HG03066 (cell line): Measurements from ENCODE around the gene BCAS4.
A peak's percentile ranks its signal among the peaks of the same experiment; 100 is the strongest.
"Not testable (repeated sequence)": the region's sequence is repeated elsewhere in the genome, so short reads cannot be mapped to it uniquely, and the experiment has no call there.

ENCODE experiments used
- ATAC-seq: cut with Tn5 transposase; IDR thresholded peaks from one replicate; pipeline ENCODE4 v1.9.1; 2021; ENCODE audit warnings: low read depth; ENCODE audit not compliant: unreplicated experiment

BCAS4 gene

GRCh38 chr20:50797142-50797541, 2.3 kb downstream of the BCAS4 start:
- no peak for ATAC-seq

GRCh38 chr20:50798650-50799049, 3.8 kb downstream of the BCAS4 start:
- no peak for ATAC-seq

GRCh38 chr20:50799176-50799889, 4.5 kb downstream of the BCAS4 start:
- ATAC-seq = no peak

GRCh38 chr20:50799890-50800550, 5.2 kb downstream of the BCAS4 start:
- ATAC-seq = no peak

- not testable (repeated sequence) for ATAC-seq
These were observed 6.3 kb downstream of the BCAS4 start for GRCh38 chr20:50800986-50801746.

- ATAC-seq = no peak
These were observed 6.9 kb downstream of the BCAS4 start for GRCh38 chr20:50801747-50802125.

GRCh38 chr20:50802289-50802688, 7.4 kb downstream of the BCAS4 start:
- ATAC-seq = no peak

- no peak for ATAC-seq
These were observed 9.8 kb downstream of the BCAS4 start for GRCh38 chr20:50804437-50805348.

GRCh38 chr20:50805349-50805684, 10.5 kb downstream of the BCAS4 start:
- no peak for ATAC-seq

- ATAC-seq = no peak
These were observed 11.4 kb downstream of the BCAS4 start for GRCh38 chr20:50806126-50806768.

- no peak for ATAC-seq
These were observed 15.2 kb downstream of the BCAS4 start for GRCh38 chr20:50810063-50810462.

- no peak for ATAC-seq
These were observed 16.0 kb downstream of the BCAS4 start for GRCh38 chr20:50810842-50811241.

GRCh38 chr20:50813101-50813643, 18.3 kb downstream of the BCAS4 start:
- ATAC-seq = no peak

GRCh38 chr20:50813801-50814200, 18.9 kb downstream of the BCAS4 start:
- no peak for ATAC-seq

- ATAC-seq = no peak
These were observed 19.7 kb downstream of the BCAS4 start for GRCh38 chr20:50814438-50815161.

- peak; percentile 51 for ATAC-seq
These were observed 20.5 kb downstream of the BCAS4 start for GRCh38 chr20:50815162-50815989.

GRCh38 chr20:50817776-50818172, 22.9 kb downstream of the BCAS4 start:
- ATAC-seq = no peak

GRCh38 chr20:50819349-50819748, 24.5 kb downstream of the BCAS4 start:
- no peak for ATAC-seq
